H9 (cell line): ENCODE data around the gene PXDN. TPM values are rescaled to one million over a fixed set of nuclear protein-coding genes. Genes with fewer than 3 reads are reported as not detected.

ENCODE experiments used
- DNase-seq: peaks from one replicate; pipeline ENCODE4 v3.0.0-alpha.2; 2017
- H2AFZ ChIP-seq: one replicate; pipeline ENCODE4 v1.6.1; 2013; ENCODE audit warnings: mild to moderate bottlenecking, low read length, control low read depth, moderate library complexity
- H2AK5ac ChIP-seq: 2 replicates; pipeline ENCODE4 v1.6.1; 2013; ENCODE audit warnings: low read length, control low read depth, mixed read lengths; ENCODE audit not compliant: insufficient read length
- H2BK120ac ChIP-seq: one replicate; pipeline ENCODE4 v1.6.1; 2013; ENCODE audit warnings: low read depth, mild to moderate bottlenecking, low read length, control low read depth, inconsistent platforms; ENCODE audit not compliant: poor library complexity, severe bottlenecking
- H2BK12ac ChIP-seq: 2 replicates; pipeline ENCODE4 v1.6.1; 2013; ENCODE audit warnings: low read length, control low read depth, mixed read lengths, low read depth; ENCODE audit not compliant: insufficient read length
- H2BK15ac ChIP-seq: 2 replicates; pipeline ENCODE4 v1.6.1; 2013; ENCODE audit warnings: low read depth, low read length, control low read depth
- H2BK20ac ChIP-seq: one replicate; pipeline ENCODE4 v1.6.1; 2013; ENCODE audit warnings: low read depth, mild to moderate bottlenecking, low read length, control low read depth, inconsistent platforms; ENCODE audit not compliant: poor library complexity, severe bottlenecking
- H2BK5ac ChIP-seq: 2 replicates; pipeline ENCODE4 v1.6.1; 2013; ENCODE audit warnings: low read length, control low read depth, mixed read lengths; ENCODE audit not compliant: insufficient read length
- H3K14ac ChIP-seq: 2 replicates; pipeline ENCODE4 v1.6.1; 2013; ENCODE audit warnings: low read length, control low read depth; ENCODE audit not compliant: insufficient read depth
- H3K18ac ChIP-seq: 2 replicates; pipeline ENCODE4 v1.6.1; 2013; ENCODE audit warnings: low read depth, mild to moderate bottlenecking, mixed read lengths, low read length, control low read depth; ENCODE audit not compliant: insufficient read length
- H3K23ac ChIP-seq: 2 replicates; pipeline ENCODE4 v1.6.1; 2013; ENCODE audit warnings: low read length, control low read depth, mixed read lengths, low read depth; ENCODE audit not compliant: insufficient read length
- H3K23me2 ChIP-seq: 2 replicates; pipeline ENCODE4 v1.6.1; 2013; ENCODE audit warnings: low read depth, mild to moderate bottlenecking, mixed read lengths, low read length, control low read depth; ENCODE audit not compliant: insufficient read length, poor library complexity, severe bottlenecking
- H3K27ac ChIP-seq: 2 replicates; pipeline ENCODE4 v1.5.1; 2013; ENCODE audit warnings: low read length, control low read depth, mixed read lengths, low read depth; ENCODE audit not compliant: insufficient read length
- H3K27me3 ChIP-seq: 2 replicates; pipeline ENCODE4 v1.6.1; 2013; ENCODE audit warnings: low read length, control low read depth, inconsistent platforms; ENCODE audit not compliant: insufficient read depth
- H3K4ac ChIP-seq: 2 replicates; pipeline ENCODE4 v1.6.1; 2013; ENCODE audit warnings: low read depth, mild to moderate bottlenecking, control low read depth, inconsistent platforms, low read length, moderate library complexity
- H3K4me1 ChIP-seq: 2 replicates; pipeline ENCODE4 v1.6.1; 2013; ENCODE audit warnings: low read length, control low read depth, inconsistent platforms; ENCODE audit not compliant: insufficient read depth
- H3K4me2 ChIP-seq: 2 replicates; pipeline ENCODE4 v1.6.1; 2013; ENCODE audit warnings: low read length, control low read depth, mixed read lengths; ENCODE audit not compliant: insufficient read length, insufficient read depth
- H3K56ac ChIP-seq: 2 replicates; pipeline ENCODE4 v1.6.1; 2013; ENCODE audit warnings: low read depth, mild to moderate bottlenecking, mixed read lengths, low read length, control low read depth; ENCODE audit not compliant: insufficient read length
- H3K79me1 ChIP-seq: 2 replicates; pipeline ENCODE4 v1.6.1; 2013; ENCODE audit warnings: low read depth, mild to moderate bottlenecking, moderate library complexity, low read length, control low read depth, inconsistent platforms; ENCODE audit not compliant: insufficient read depth, poor library complexity, severe bottlenecking
- H3K79me2 ChIP-seq: 2 replicates; pipeline ENCODE4 v1.6.1; 2013; ENCODE audit warnings: low read length, control low read depth, inconsistent platforms; ENCODE audit not compliant: insufficient read depth
- H3K9ac ChIP-seq: 2 replicates; pipeline ENCODE4 v1.6.1; 2013; ENCODE audit warnings: low read length, control low read depth, mixed read lengths; ENCODE audit not compliant: insufficient read length; ENCODE audit errors: extremely low read depth
- H3K9me3 ChIP-seq: one replicate; pipeline ENCODE4 v1.6.1; 2013; ENCODE audit warnings: low read depth, low read length, inconsistent platforms; ENCODE audit not compliant: control insufficient read depth
- H3T11ph ChIP-seq: one replicate; pipeline ENCODE4 v1.6.1; 2013; ENCODE audit warnings: mild to moderate bottlenecking, low read length, control low read depth, inconsistent platforms
- H4K20me1 ChIP-seq: one replicate; pipeline ENCODE4 v1.6.1; 2013; ENCODE audit not compliant: control insufficient read depth, insufficient read length, insufficient read depth
- H4K5ac ChIP-seq: 2 replicates; pipeline ENCODE4 v1.6.1; 2013; ENCODE audit warnings: low read depth, mild to moderate bottlenecking, mixed read lengths, low read length, control low read depth; ENCODE audit not compliant: insufficient read length
- H4K8ac ChIP-seq: replicated peaks from 2 replicates; pipeline ENCODE4 v1.6.1; 2013; ENCODE audit warnings: low read length, control low read depth, mixed read lengths, low read depth; ENCODE audit not compliant: insufficient read length
- H4K91ac ChIP-seq: 2 replicates; pipeline ENCODE4 v1.6.1; 2013; ENCODE audit warnings: low read depth, mild to moderate bottlenecking, moderate library complexity, mixed read lengths, low read length, control low read depth; ENCODE audit not compliant: insufficient read length
- H3K27ac Mint-ChIP-seq, 3 experiments: 2 replicates in 2 of 3; 3 replicates in 1 of 3; pipeline ENCODE4 v1.8.0; 2020 to 2021; ENCODE audit warnings: mixed read lengths in 3 of 3, mild to moderate bottlenecking in 1 of 3, moderate library complexity in 1 of 3
- H3K27me3 Mint-ChIP-seq: 2 replicates; pipeline ENCODE4 v1.8.0; 2021; ENCODE audit warnings: low read depth, mild to moderate bottlenecking, moderate library complexity, mixed read lengths
- H3K36me3 Mint-ChIP-seq, 3 experiments: 2 replicates in 2 of 3; 3 replicates in 1 of 3; pipeline ENCODE4 v1.8.0; 2020 to 2021; ENCODE audit warnings: low read depth in 3 of 3, mixed read lengths in 3 of 3; ENCODE audit not compliant: insufficient read depth in 1 of 3
- H3K4me1 Mint-ChIP-seq, 2 experiments: 2 replicates each; pipeline ENCODE4 v1.8.0; 2020; ENCODE audit warnings: mixed read lengths in 2 of 2
- H3K4me3 Mint-ChIP-seq, 2 experiments: 2 replicates in 1 of 2; 3 replicates in 1 of 2; pipeline ENCODE4 v1.8.0; 2020 to 2021; ENCODE audit warnings: mild to moderate bottlenecking in 2 of 2, mixed read lengths in 2 of 2, moderate library complexity in 1 of 2
- H3K9me3 Mint-ChIP-seq, 2 experiments: 2 replicates in 1 of 2; 3 replicates in 1 of 2; pipeline ENCODE4 v1.8.0; 2020; ENCODE audit warnings: mild to moderate bottlenecking in 2 of 2, mixed read lengths in 2 of 2, moderate library complexity in 1 of 2
- CTCF ChIP-seq: fragments of 200-600 bp; sonication (generic); conservative IDR thresholded peaks from 3 replicates; pipeline ENCODE4 v1.8.0; 2021; ENCODE audit warnings: antibody characterized with exemption, mild to moderate bottlenecking
- WGBS: extraction: QIAGEN DNeasy Blood & Tissue Kit; methylation state at CpG from one replicate; pipeline ENCODE4 v1.1.7; 2013; ENCODE audit warnings: missing lambda C conversion rate, low lambda C conversion rate, mixed read lengths; ENCODE audit not compliant: insufficient read length; ENCODE audit errors: extremely low coverage; 5-methylcytosine and 5-hydroxymethylcytosine counted together
- total RNA-seq: library from RNA; stranded (reverse); gene quantifications from 2 replicates; pipeline ENCODE4 v1.2.1, GENCODE V29; 2021

The PXDN gene
- total RNA-seq, 1 experiment from 2014 or later: 146 TPM

GRCh38 chr2:1628893-1629292, 115.4 kb downstream of the PXDN start:
- Mint-ChIP-seq H3K9me3 (peaks cover 0 to 6% of the 10 kb centered on the region in 2 experiments; a peak in 2 of 5 replicates), H3K27me3 (no peaks in the 10 kb centered on the region), H3K36me3 (peaks cover 24 to 47% (median 39%) of the 10 kb centered on the region in 3 experiments), H3K4me1 (peaks cover 28 to 32% of the 10 kb centered on the region in 2 experiments), H3K4me3 (no peak overlapping the region), H3K27ac (no peak overlapping the region; a peak in 1 of 7 replicates)
- no peak for TF ChIP-seq CTCF
- no peaks in the 10 kb centered on the region for H3K79me2 ChIP-seq
- no peak overlapping the region for H3K18ac ChIP-seq
- no peak overlapping the region for H2BK20ac ChIP-seq
- no peak overlapping the region for H2AK5ac ChIP-seq
- H3K9ac ChIP-seq: no peak overlapping the region
- no peak for DNase-seq
- H3K56ac ChIP-seq: no peak overlapping the region
- no peak overlapping the region for H2BK5ac ChIP-seq
- no peak overlapping the region for H4K91ac ChIP-seq
- H3K4me2 ChIP-seq: no peak overlapping the region
- H2AFZ ChIP-seq: no peak overlapping the region
- no peak overlapping the region for H3K23ac ChIP-seq
- H3T11ph ChIP-seq: no peak overlapping the region
- no peak overlapping the region for H2BK15ac ChIP-seq
- H3K27me3 ChIP-seq: no peaks in the 10 kb centered on the region
- no peak overlapping the region for H3K4ac ChIP-seq
- H4K5ac ChIP-seq: no peak overlapping the region
- no peaks in the 10 kb centered on the region for H3K79me1 ChIP-seq
- H3K14ac ChIP-seq: no peak overlapping the region
- H2BK120ac ChIP-seq: no peak overlapping the region
- H3K9me3 ChIP-seq: no peaks in the 10 kb centered on the region
- no peaks in the 10 kb centered on the region for H4K20me1 ChIP-seq
- H2BK12ac ChIP-seq: no peak overlapping the region
- WGBS: no CpG with 5 or more reads among the region's 2 CpGs
- no peak overlapping the region for H4K8ac ChIP-seq
- H3K4me1 ChIP-seq: peaks cover 8% of the 10 kb centered on the region
- peaks cover 5% of the 10 kb centered on the region for H3K23me2 ChIP-seq
- no peak overlapping the region for H3K27ac ChIP-seq
